Stimulated activated CD4-positive, alpha-beta T cell treated with anti-CD3 and anti-CD28 coated beads, Interleukin-4, amount 100 ng/mL, for 1 hour (primary cell): ENCODE measurements around the gene MFSD2B.
"Not testable (repeated sequence)": the region's sequence is repeated elsewhere in the genome, so short reads cannot be mapped to it uniquely, and the experiment has no call there.

ENCODE experiments used
- DNase-seq: peaks from one replicate; pipeline ENCODE4 v3.0.0-alpha.2; 2020

MFSD2B gene

DNA sequence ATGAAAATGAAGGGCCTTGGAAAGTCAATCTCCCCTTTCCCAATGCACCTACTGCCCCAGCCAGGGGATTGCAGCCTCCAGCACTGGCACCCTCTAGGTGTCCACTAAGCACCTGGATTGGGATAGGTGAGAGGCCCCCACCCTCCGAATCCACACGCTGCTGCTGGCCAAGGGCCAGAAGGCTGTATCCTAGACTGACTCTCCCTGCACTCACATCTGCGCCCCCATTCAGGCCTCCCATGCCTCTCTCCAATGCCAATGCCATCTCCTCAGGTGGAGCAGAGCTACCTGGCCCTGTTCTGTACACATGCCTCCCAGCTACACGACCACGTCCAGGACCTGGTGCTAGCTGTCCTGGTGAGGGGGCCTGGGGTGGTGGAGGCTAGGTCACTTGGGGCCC lies 9.8 kb downstream of the MFSD2B start:
- DNase-seq = no peak

DNA sequence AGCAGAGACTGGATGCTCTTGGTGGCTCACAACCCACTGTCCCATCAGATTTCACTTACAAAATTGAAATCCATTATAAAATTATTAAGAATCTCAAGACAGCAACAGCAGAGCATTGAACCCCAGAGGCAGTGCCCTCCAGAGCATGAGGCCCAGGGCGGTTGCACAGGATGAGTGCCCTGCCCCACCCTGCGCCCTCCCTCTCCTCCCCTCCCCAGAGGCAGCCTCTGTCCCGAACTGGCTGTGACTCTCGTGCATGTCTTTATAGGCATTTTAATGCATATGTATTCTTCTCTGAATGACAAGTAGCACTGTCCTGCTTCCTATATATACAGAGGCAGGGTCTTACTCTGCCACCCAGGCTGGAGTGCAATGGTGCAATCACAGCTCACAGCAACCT lies 10.4 kb downstream of the MFSD2B start:
- no peak for DNase-seq

DNA sequence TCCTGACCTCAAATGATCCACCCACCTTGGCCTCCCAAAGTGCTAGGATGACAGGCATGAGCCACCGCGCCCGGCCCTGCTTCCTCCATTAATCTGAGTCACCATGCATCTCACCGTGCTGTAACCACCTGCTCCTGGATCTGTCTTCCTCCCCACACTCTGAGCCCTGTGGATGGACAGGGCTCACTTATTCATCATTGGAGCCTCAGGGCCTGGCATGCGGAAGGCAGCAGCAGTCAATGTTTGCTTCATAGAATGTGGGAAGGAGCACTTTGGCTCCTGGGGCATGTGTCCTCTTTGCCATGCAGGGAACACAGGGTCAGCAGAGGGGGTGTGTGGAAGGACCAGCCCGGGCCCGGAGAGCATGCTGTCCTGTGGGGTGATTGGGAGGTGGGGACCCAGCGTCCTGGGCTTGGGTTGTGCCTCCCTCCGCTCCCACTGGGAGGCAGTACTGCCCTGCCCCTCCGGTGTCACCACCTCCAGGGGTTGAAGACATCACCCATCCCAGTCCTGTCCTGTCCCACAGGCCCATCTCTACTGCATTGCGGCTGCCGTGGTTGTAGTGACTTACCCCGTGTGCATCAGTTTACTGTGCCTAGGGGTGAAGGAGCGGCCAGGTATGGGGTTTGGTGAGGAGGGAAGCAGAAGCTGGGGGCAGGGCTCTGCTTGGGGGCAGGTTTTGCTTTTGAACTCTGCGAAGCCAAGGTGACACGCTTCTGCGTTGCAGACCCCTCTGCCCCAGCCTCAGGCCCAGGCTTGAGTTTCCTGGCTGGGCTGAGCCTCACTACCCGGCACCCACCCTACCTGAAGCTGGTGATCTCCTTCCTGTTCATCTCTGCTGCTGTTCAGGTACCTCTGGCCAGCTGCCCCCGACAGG lies 11.5 kb downstream of the MFSD2B start:
- peak; percentile 14 for DNase-seq

DNA sequence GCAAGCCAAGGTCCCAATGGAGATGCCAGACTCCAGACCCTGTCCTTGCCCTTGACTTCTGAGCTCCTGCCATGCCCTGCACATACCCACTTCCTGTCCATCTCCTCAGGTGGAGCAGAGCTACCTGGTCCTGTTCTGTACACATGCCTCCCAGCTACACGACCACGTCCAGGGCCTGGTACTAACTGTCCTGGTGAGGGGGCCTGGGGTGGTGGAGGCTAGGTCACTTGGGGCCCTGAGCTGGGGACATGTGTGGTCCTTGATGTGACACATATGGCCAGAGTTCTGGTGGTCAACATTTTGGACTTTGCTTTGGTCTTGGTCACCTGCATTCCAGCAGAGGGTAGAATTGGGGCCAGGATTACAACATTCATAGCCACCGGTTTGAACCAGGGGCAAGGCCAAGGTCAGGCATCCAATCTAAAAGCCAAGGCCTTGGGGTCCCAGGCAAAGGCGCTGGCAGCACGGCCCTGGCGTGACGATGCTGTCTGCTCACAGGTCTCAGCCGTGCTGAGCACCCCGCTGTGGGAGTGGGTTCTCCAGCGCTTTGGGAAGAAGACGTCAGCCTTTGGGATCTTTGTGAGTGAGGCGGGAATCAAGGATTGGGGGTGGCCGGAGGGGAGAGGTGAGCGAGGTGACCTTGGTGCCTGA lies 12.6 kb downstream of the MFSD2B start:
- no peak for DNase-seq

DNA sequence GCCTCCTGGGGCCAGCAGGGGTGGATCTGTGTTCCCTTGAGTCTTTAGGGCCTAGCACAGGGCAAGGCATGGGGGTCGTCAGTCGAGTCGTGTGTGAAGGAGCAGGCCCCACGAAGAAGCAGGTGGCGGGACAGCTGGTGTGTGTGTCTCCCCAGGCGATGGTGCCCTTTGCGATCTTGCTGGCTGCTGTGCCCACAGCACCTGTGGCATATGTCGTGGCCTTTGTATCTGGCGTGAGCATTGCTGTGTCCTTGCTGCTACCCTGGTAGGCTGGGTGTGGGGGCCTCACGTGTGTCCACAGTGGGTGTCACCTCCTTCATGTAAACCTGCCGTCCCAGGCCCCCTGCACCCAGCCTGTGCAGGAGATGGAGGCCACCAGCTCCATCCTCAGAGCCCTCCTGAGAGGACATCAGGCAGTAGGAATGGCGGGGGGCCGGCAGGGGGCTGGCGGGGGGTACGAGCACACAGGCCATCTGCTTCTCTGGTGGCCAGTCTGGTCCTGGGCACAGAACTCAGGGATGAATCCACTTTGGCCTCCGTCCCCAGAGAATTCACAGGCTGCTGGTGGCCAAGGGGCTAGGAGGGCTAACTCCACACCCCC lies 13.2 kb downstream of the MFSD2B start:
- no peak for DNase-seq

DNA sequence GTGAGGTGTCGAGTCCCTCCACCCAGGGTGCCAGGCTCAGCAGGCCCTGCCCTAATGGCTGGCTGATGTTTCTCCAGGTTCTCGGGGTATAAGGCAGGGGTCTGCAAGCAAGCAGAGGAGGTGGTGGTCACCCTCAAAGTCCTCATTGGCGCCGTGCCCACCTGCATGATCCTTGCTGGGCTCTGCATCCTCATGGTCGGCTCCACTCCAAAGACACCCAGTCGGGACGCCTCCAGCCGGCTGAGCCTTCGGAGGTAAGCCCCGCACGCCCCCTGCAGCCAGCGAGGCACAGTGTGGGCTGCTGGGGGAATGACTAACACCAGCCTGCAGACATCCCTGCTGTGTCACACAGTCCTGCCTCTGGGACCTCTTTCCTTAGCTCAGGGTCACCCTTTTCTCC lies 14.1 kb downstream of the MFSD2B start:
- no peak for DNase-seq

DNA sequence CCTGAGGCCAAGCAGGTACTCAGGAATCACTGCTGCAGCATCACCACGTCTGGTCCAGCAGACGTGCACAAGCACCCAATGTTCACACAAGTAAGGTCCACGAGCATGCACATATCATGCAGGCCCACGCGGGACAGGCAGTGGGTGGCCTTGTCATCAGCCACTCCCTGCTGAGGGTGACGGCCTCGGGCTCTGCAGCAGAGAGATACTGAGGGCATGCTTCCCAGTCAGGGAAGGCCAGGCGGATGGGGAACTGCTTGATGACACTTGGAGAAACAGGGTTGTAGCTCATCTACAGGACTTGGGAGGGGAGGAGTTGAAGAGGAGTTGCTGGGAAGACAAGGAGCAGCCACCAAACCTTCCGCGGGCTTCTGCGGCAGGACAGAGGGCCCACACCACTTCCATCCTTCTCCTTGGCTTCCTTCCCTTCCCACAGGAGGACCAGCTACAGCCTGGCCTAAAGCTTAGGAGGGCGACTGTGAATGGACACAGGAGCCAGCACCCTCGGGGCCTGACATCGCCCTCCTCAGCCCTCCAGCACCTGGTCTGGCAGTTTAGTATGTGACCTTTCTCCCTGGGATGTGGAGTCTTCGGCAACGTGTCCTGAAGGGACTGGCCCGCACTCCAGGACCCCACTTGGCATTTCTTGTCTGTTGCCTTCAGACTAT lies 15.2 kb downstream of the MFSD2B start:
- DNase-seq = no peak

DNA sequence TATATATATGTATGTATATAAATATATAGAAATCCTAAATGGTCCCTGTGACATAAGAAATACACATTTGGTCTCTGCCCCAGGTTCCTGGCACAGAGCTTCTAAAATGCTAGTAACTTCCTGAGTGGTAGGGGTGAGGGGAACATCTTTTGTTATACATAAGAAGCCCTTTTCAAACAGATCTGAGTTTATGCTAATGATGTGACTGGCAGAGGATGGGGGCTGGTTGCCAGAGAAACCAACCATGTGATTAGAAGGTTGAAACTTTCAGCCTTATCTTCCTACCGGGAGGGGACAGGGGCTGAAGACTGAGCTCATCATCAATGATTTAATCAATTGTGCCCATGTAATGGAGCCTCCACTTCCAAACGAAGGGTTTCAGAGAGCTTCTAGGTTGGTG lies 16.3 kb downstream of the MFSD2B start:
- no peak for DNase-seq

DNA sequence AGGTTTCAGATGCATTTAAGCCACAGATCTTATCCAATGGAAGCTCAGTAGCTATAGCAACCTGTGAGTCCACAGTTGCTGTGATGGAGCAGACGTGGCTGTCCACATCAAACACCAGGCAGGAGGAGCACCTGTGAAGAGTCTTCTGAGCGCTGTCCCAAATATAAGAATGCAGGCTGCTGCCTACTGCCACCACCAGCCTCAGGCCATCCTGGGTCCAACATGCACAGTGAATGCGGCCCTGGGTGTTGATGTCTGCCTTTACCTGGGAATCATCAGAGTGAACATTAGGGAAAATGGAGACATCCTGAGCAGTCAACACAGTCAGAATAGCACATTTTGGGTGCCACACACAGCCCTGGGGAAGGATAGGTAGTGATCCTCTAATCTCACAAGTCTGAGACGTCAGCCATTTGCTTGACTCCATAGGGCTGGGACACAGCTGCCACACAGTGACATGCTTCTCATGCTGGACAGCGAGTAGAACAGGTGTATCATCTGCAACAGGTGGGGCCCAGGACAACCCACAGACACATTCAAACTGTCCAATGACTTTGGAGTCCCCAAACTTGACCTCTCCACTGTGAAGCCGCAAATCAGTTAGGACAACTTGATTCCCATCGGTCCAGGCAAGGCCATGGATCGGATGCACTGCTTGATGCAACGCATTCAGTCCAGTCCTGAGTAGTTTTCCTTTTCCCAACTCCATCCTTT lies 29.1 kb downstream of the MFSD2B start:
- DNase-seq = no peak

DNA sequence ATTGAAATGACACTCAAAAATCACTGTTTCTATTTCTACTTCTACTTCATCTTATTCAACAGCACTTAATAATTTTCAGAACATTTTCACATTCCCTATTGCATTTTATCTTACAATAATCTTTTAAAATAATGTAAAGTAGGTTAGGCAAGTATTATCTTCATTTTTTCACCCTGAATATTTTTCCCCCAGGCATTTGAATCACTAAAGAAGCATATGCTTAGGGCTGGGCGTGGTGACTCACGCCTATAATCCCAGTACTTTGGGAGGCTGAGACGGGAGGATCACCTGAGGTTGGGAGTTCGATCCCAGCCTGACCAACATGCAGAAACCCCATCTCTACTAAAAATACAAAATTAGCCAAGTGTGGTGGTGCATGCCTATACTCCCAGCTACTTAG lies 30.6 kb downstream of the MFSD2B start:
- DNase-seq = no peak

DNA sequence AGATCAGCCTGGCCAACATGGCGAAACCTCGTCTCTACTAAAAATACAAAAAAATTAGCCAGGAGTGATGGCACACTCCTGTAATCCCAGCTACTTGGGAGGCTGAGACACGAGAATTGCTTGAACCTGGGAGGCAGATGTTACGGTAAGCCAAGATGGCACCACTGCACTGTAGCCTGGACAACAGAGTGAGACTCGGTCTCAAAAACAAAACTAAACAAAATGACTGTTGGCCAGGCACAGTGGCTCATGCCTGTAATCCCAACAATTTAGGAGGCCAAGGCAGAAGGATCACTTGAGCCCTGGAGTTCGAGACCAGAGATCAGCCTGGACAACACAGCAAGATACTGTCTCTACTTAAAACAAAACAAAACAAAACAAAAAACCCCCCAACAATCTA lies 33.2 kb downstream of the MFSD2B start:
- not testable (repeated sequence) for DNase-seq

DNA sequence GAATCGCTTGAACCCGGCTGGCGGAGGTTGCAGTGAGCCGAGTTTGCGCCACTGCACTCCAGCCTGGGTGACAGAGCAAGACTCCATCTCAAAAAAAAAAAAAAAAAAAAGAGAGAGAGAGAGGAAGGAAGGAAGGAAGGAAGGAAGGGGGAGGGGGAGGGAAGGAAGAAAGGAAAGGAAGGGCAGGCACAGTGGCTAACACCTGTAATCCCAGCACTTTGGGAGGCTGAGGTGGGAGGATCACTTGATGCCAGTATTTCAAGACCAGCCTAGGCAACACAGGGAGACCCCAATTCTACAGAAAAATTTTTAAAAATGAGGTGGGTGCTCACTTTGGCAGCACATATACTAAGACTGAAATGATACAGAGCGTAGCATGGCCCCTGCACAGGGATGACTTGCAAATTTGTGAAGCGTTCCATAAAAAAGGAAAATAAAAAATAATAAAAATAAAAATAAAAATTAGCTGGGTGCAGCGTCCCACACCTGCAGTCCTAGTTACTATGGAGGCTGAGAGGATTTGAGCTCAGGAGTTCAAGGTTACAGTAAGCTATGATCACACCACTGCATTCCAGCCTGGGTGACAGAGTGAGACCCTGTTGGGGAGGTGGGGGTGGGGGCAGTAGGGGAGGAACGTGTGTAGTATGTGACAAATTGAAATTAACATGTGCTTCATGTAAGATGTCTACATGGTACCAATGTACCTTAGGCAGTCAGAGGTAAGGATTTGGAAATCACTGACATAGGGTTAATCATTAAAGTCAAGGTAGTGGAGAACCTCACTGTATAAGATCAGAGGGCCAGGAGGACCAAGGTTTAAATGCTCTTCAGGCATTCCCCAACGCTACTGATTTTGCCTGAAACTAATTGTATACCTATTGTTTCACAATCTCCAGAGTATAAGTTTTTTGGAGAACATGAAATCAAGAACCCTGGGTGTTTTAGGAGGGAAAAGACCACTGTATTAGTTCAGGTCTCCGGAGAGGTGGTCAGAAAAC lies 35.9 kb downstream of the MFSD2B start:
- DNase-seq = no peak

DNA sequence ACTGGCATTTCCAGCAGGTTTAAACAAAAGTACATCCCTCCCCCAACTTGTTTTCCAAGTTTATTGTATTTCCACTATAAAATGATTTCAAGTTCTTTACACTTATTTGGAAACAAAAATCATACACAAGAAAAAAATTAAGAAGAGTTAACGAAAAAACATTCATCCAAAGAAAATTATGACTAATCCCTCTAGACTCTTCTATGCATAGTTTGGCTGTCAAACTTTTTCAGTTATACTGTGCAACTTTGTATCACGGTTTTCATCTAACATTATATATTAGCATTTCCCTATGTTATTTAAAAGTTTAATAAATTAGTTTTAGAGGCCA lies 36.7 kb downstream of the MFSD2B start:
- DNase-seq = no peak

DNA sequence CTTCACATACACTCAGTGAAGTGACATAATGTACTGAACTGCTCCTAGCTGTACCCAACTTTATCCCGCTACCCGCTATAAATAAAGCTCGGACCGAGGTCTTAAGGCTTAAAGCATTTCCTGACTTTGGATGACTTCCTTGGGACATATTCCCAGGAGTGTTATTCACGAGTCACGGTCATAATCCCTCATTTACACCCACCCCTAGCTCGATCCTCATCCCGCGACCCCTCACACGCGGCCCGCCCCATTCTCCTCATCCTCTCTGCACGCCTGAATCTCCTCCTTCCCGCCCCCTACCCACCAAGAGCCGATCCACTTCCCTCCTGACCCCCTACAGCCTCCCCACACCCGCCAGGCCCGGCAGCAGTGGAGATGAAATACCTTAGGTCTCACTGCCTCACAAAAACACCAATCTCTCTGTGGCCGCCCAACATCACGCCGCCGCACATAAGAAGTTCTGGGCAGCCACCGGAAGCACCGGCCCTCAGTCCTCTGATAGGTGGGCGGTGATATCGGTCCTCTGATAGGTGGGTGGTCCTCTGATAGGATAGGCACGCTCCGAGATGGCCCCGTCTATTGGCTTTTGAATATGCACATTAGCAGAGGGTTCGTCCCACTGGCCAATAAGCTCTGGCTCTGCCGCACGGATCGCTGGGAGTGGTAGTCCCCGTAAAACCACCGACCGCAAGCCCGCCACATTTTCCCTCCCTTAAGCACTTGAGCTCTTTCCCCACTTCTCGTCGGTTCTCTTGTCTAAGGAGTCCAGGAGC lies 37.2 kb downstream of the MFSD2B start, which contains the start of gene WDCP:
TSS of gene WDCP (minus strand) at position 462 of the 773 bp plus-strand sequence. CDS start 7,897 bp downstream, outside the sequence.
- DNase-seq = peak; percentile 85

DNA sequence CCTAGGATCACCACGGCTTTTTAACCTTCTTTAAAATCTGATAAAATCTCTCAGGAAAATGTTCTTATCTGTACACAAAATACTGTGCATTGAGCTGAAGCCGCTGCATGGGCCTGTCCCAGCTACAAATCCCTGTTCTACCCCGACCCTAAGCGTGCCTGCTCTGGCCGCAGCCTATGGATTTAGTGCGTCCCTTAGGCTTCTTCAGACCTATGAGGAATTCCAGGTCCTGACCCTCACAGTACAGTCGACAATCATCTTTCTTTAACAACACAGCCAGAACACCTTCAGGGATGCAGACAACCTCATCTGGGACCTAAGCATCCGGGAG lies 37.8 kb downstream of the MFSD2B start:
- no peak for DNase-seq

DNA sequence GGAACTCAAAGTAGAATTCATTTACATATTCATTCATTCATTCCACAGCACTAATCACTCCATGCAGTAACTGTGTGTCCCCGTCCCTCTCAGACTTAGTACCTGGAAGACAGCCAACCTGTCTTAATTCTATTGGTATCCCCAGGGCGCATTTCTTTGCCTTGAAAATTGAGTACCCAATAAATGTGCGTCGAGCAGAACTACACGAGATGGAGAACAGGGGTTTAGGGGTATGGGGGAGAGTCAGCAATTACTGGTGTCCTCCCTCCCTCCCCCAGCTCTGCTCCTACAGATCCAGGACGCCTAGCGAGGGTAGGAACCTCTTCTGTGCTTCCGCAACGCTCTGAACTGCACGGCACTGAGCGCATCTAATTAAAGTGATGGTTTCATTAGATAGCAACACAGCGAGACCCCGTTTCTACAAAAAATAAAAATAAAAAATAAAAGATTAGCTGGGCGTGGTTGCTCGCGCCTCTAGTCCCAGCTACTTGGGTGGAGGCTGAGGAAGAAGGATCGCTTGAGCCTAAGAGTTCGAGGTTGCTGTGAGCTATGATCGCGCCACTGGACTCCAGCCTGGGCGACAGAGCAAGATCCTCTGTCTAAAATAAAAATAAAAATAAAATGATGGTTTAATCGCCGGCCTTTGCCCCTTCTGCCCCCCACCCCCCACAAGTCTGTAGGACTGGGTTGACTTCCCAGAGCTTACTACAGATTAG lies 39.0 kb downstream of the MFSD2B start:
- DNase-seq = no peak

DNA sequence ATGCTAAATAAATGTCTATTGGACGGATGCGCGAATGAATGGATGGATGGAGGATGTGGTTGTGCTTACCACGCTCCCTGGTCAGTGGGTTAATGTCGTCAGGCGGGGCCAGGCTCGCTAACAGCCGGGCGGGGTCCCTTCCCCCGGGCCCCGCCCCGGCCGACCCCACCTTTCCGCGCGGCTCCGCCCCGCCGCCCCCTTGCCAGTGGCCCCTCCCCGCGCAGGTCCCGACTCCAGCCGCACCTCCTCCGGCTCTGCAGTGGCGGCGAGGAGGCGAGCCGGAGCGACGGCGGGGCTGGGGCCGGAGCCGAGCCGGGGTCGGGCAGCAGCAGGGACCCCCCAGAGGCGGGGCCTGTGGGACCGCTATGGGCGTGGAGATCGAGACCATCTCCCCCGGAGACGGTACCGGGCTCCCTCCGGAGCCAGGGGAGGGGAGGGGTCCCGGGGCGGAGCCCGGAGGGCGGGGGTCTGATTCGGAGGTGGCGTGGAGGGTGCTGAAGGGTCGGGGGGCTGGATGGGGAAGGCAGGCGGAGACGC lies 39.7 kb downstream of the MFSD2B start, which contains the start of gene FKBP1B:
TSS of gene FKBP1B (plus strand) at position 257 of the 537 bp plus-strand sequence. CDS start at position 366, 109 bp downstream.
- peak; percentile 52 for DNase-seq

DNA sequence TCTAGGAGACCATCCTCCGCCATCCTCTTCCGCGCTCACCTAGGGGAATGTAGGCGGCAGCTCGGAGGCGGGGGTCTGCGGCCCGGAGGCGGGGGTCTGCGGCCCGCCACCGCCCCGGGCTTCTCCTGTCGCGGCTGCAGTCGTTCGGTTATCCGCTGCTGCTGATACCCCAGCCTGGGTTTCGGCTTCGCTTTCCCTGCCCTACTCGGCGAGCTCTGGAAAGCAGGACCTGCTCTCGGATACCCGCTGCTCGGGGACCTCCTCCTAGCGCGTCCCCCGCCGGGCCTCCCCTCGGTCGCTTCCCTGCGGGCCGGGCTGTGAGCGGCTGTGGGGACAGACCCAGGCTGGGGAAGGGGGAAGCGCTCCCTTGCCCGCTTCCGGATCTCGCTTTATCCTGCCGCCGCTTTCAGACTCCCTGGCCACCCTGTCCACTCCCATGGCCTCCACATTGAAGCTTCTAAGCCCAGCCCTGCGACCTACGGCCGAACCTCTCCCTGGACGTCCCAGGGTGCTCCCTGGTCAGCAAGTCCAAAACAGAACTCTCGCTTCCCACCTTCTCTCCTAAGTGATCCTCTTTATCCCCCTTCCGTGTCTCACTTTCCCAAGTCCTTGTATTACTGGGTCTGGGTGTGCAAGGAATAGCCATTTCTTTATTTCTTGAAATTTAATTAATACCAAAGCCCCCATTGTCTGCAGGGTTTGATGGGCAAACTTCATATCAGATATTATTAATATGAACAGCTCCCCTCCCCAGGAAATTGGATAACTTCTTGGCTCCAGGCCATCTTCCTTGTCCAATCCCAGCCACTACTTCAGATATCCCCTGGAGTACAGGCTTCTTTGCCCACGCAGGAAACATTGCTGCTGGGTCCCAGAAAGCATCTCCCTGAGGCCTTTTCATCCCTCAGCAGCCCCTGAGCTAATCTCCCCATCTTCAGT lies 40.4 kb downstream of the MFSD2B start:
- DNase-seq = peak; percentile 8

DNA sequence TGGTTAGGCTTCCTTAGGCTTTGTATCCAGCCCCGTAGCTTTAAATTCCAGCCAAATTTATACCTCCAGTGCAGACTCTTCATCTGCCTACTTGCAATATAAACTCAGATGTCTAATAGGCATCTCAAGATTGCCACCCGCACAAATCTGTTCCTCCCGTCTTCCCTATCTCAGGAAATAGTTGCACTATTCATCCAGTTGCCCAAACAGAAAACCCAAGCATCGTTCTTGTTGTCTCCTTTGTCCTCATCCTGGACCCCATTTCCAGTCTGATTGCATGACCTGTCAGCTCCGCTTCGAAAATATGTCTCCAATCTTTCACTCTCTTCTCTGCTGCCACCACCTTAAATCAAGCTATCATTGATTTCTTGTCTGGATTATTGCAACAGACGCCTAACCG lies 41.9 kb downstream of the MFSD2B start:
- no peak for DNase-seq
